ENCODE results near the gene RAP1B. TPM values are rescaled to one million over a fixed set of nuclear protein-coding genes. Genes with fewer than 3 reads are reported as not detected.

The RAP1B gene
- polyA plus RNA-seq, 3 donors = 176 to 189 (median 178) TPM

DNA sequence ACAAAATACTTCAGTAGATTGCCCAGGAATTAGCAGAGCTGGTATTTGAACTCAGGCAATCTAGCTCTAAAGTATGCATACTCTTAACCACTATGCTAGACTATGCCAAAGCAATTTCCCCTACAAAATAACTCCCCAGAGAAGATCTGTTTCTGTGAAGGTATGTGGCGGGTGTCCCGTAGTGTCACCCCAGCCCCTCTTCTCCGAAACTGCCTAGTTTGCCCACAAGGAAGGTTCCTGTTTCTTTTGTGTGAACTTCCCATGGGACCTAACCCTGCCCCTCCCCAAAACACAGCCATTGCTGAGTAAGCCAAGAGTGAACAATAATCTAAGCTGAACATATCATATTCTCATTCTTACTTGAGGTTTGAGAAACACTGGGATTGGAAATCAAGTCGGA is 15.5 kb upstream of the RAP1B start:
- no peak for DNase-seq (ENCODE audit: extremely low read depth in 1 of 11, low read depth in 9 of 11, low spot score in 4 of 11)

DNA sequence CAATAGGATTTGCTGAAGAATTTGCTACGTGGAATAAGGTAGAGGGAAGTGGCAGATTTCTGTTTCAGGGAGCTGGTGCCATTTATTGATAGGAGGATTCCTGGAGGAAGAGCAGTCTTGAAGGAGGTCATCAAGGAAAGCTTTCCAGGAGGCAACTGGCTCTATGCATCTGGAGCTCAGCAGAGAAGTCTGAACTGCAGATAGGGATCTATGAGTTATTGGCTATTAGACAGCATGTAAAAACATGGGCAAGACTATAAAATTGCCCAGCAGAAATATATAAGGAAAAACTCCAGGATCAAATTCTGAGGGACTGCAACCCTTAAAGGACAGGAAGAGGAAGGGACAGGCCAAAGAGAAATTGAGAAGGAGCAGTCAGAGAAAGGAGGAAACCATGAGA is 8.9 kb upstream of the RAP1B start:
- no peak for DNase-seq (ENCODE audit: extremely low read depth in 1 of 11, low read depth in 9 of 11, low spot score in 4 of 11)

DNA sequence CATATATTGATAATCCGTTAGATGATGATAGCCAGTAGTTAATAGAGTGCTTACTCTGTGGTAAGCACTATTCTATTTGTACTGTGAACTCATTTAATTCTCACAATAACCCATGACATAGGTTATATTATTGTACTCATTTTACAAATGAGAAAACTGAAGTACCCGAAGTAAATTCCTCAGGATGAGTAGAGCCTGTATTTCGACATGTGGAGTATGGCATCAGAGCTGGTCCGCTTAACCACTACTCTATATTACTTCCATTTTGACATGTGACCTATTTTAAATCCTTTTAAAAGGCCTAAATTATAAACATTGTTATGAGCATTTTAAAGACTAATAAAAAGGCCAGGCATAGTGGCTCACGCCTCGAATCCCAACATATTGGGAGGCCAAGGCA is 8.0 kb upstream of the RAP1B start:
- no peak for DNase-seq (ENCODE audit: extremely low read depth in 1 of 11, low read depth in 9 of 11, low spot score in 4 of 11)

GRCh38 chr12:68608191-68608590 is 2.5 kb upstream of the RAP1B start:
- no peak for DNase-seq (ENCODE audit: extremely low read depth in 1 of 11, low read depth in 9 of 11, low spot score in 4 of 11)

DNA sequence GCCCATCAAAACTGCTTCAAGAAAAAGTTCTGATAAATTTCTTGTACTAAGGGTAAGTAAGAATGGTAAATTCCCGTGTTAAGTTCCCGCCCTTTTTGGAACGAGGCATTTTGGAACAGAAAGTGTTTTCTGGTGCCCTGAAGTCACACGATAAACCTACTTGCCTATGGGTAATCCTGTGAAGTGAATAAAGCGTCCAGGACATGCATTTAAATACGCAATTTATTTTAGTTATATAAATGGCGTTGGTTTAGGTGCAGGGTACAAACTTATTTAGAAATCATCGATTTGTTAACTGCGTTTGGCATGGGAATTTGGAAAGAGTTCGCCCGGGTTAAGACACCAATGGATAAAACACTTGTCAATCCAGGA is 715 bp upstream of the RAP1B start:
- DNase-seq (ENCODE audit: extremely low read depth in 1 of 11, low read depth in 9 of 11, low spot score in 4 of 11) = peak in 3 of 11 donors; percentile 19 to 32 (median 20)

DNA sequence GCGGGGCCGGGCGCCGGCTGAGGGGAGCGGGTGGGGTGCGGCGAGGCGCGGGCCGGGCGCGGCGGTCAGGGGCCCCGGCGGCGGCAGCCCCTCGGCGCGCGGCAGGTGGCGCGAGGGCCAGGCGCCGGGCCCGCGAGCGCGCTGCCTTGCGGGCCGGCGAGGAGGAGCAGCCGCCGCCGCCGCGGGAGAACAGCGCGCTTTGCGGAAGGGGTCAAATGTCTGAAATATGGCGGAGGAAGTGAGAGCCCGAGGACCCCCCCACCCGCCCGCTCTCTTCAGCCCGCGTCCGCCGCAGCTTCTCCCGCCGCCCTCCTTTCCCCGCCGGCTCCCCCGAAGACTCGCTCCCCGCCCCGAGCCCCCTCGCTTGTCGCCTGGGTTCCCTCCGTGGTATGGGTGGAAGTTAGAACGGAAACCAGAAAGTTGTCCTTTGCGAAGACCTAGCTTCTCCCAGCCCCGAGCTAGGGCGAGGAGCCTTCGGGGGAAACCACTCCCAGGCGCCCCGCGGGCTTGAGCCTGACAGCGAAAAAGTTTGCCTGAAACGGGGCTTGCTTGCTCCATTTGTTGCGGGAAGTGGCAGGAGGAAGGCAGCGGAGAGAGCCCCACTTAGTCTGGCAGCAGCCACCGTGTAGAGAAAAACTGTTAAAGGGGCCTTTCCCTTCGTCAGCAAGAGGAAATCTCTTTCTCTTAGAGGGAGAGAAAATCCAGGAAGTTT is 551 bp downstream of the RAP1B start:
- DNase-seq (ENCODE audit: extremely low read depth in 1 of 11, low read depth in 9 of 11, low spot score in 4 of 11) = peak in 8 of 11 donors; percentile 42 to 59 (median 50)

- peak in 1 of 11 donors; percentile 17 for DNase-seq (ENCODE audit: extremely low read depth in 1 of 11, low read depth in 9 of 11, low spot score in 4 of 11)
Observed at GRCh38 chr12:68611806-68612160, 1.1 kb downstream of the RAP1B start.

DNA sequence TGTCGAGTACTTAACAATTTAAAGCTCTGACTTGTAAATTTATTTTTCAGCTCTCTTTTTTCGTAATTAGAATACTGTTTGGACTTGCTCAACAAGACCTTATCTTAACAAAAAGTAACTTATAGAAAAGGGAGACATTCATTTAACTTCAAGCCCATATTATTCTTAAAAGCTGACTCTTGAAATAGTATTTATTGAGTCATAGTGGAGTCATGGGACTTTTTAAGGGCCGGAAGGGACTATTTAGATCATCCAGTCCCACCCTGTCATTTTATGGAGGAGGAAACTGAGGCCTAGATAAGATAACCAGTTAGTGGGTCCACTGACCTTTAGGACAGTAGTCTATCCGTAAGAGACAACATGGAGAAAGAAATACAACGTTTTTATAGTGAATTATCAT is 1.5 kb downstream of the RAP1B start:
- no peak for DNase-seq (ENCODE audit: extremely low read depth in 1 of 11, low read depth in 9 of 11, low spot score in 4 of 11)

DNA sequence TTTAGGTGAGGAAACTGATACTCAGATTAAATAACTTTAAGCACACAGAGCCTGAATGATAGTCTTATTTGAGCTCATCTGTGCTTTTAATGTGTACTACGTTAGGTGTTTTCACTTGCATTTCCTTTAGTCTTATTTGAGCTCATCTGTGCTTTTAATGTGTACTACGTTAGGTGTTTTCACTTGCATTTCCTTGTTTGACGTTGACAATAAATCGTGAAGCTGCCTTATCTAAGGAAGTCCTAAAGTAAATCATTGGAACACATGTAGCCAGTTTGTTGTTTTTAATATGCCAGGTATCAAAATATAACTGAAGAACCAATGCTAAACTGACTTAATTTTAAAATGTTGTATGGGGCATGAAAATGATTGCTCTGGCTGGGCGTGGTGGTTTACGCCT is 2.0 kb downstream of the RAP1B start:
- DNase-seq (ENCODE audit: extremely low read depth in 1 of 11, low read depth in 9 of 11, low spot score in 4 of 11) = no peak

DNA sequence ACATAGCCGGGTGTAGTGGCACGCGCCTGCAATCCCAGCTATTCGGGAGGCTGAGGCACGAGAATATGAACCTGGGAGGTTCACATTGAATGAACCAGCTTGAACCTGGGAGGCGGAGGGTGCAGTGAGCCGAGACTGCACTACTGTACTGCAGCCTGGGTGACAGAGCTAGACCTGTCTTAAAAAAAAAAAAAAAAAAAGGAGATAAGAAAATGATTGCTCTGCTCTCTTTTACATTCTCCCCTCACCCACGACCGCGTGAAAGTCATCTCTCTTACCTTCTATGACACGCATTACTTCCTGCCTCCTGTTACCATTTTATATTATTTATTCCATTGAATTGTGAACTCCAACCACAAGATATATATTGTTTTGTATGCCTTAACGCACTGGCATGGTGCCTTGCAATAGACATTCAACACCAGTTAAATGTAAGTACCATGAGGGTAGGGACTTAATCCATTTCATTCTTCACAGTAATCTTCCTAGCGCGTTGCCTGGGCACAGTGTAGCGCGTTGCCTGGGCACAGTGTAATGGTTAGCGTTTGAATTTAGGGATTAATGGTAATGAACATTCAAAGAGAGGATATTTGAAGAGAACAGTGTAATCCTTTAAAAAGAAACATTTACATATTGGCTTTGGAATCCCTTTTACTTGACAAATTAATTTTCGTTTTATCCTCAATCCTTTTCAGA is 2.7 kb downstream of the RAP1B start:
- DNase-seq (ENCODE audit: extremely low read depth in 1 of 11, low read depth in 9 of 11, low spot score in 4 of 11) = no peak

GRCh38 chr12:68614105-68614679 is 3.5 kb downstream of the RAP1B start:
- DNase-seq (ENCODE audit: extremely low read depth in 1 of 11, low read depth in 9 of 11, low spot score in 4 of 11) = no peak

DNA sequence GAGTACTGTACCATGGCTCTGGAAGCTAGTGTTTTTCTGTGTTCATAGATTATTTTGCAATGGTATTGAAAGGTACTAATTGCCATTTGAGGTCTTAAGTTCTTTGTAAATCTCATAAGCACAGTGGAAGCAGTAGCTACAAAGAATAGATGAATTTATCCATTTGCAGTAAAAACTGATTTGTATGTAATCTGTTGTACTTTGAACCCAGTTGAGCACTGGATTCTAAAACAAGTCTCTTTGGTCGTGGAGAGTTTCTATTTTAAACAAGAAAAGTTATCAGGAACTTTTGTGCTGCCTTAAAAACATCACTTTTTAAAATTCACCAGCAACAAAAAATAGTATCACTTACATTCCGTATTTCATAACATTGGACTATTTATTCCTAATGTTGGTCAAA is 4.1 kb downstream of the RAP1B start:
- DNase-seq (ENCODE audit: extremely low read depth in 1 of 11, low read depth in 9 of 11, low spot score in 4 of 11) = no peak

DNA sequence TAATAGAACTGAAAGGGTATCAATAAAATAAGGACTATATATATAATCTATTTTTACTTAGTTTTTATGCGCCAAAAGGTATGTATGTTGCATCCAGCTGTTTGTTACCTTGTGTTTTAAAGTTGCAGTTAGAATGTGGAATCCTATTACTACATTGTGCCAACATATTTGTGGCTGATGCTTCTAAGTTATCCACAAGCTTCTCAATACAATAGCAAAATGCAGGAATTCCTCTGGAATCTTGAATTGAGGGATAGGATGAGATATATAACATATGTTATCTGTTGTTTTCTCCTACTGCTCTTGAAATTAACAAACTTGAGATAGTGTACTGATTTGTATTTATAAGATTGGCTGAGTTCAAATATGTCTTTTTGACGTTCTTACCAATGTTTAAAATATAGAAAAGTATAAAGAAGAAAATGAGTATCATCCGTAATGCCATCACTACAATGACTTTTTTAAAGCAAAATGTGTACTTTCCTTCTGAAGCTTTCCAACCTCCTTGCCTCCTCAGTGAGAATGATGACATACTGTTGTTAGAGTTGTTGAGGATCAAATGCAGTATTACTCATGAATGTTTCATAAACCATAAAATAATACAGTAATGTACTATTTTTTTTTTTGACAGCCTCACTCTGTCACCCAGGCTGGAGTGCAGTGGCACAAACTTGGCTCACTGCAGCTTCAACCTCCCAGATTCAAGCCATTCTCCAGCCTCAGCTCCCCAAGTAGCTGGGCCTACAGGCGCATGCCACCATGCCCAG is 6.6 kb downstream of the RAP1B start:
- no peak for DNase-seq (ENCODE audit: extremely low read depth in 1 of 11, low read depth in 9 of 11, low spot score in 4 of 11)

DNA sequence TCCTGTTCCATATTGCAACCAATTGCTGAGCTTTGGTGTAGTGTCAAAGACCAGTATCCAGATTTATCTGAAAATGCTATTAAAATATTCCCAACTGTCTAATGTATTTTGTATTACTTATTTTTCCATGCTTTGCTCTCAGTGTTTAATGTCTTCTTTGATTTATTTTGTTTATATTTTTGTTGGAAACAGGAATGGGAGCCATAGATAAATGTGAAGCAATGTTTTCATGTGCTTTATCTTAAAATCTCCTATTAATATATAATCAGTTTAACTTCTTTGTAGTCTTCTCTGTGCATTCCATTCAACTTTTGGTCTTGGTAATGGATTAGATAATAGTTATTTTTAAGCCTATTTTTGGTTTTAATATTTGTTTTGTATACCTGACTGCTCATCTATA is 8.8 kb downstream of the RAP1B start:
- peak in 1 of 11 donors; percentile 13 for DNase-seq (ENCODE audit: extremely low read depth in 1 of 11, low read depth in 9 of 11, low spot score in 4 of 11)

DNA sequence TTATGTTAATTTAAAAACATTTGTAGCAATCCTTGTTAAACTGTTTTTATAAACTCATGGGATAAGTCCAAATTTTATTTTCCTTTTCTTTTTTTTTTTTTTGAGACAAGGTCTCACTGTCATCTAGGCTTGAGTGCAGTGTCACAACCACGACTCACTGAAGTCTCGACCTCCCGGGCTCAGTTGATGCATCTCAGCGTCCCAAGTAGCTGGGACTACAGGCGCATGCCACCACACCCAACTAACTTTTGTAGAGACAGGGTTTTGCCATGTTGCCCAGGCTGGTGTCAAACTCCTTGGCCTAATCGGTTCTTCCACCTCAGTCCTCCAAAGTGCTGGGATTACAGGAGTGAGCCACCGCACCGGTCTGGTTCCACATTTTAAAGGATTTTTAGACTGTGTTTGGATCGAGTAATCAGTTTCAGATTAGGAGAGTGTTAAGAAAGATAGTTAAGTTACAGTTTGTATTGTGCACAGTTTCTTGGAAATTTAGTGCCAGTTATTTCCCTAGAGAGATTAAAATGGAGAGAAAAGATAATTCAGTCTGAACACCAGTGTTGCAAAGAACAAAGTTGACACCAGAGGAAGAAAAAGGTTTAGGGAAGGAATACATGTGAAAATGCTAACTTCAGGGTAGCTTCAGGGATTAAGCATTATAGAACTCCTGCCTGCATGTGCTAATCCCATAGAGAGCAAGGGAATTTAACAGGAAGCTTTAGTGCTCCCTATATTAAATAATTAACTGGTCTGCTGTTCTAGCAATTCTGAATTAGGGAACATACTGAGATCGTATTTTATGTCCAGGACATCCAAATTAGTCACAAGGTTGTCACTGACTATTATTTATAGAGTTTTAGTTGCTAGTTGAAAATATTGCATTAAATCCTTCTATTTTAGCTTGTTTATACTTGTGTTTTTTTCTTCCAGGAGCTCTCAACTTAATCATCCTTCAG is 10.1 kb downstream of the RAP1B start:
- no peak for DNase-seq (ENCODE audit: extremely low read depth in 1 of 11, low read depth in 9 of 11, low spot score in 4 of 11)

- no peak for DNase-seq (ENCODE audit: extremely low read depth in 1 of 11, low read depth in 9 of 11, low spot score in 4 of 11)
Observed at GRCh38 chr12:68621472-68622081, 10.9 kb downstream of the RAP1B start.

DNA sequence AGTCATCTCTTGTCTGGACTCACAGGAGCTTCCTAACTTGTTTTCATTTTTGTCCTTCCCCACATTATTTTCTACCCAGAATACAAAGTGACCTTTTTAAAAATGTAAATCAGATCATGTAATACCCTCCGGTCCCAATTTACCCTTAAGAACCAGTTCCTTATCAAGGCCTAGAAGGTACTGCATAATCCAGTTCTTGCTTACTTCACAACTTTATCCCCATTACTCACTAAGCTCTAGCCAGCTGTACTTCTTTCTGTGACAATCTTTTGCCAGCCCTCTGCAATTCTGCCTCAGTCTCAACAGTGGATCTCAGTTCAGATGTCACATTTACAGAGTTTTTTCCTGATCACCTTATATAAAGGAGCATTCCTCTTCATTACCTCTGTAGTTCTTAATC is 11.6 kb downstream of the RAP1B start:
- no peak for DNase-seq (ENCODE audit: extremely low read depth in 1 of 11, low read depth in 9 of 11, low spot score in 4 of 11)

DNA sequence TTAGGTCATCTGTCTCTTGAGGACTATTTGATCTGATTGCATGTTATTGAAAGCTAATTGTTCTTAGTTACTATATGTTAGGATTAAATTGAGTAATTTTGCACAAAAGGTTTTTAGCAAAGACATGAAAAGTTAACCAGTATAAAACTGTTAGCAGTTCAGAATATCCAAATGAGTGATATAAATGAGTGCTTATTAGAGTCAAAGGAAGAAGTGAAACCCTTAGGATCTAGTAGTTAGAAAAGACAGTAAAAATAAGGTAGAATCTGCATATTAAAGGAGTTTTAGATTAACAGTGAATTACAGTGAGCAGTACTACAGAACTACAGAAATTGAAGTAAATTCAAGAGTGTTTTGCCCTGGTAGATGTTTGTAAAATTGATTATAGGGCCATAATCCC is 12.4 kb downstream of the RAP1B start:
- DNase-seq (ENCODE audit: extremely low read depth in 1 of 11, low read depth in 9 of 11, low spot score in 4 of 11) = no peak

All from renal cortex interstitium (tissue), 11 donors.